NCI-H2227 (cell line): ENCODE measurements around the gene TRA2B.

Experiments used
- DNase-seq: peaks from one replicate; lab custom pipeline; 2025; ENCODE audit not compliant: unreplicated experiment; lab: John Stamatoyannopoulos, UW

The TRA2B gene

DNA sequence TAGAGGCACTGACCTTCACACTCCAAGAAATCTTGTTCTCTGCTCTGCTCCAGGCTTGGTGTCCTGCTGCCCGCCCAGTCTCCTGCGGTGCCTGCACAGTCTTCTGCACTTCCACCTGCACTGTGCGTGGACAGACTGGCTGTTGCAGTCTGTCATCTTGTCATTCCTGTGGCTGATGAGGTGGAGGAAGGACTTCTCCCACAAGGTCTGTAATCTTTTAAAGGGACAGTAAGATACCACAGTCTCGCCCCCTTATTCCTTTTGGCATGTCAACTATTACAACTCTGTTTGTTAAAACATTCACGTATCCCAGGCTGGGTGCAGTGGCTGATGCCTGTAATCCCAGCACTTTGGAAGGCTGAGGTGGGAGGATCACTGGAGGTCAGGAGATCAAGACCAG, 58.9 kb downstream of the TRA2B start:
- no peak for DNase-seq

DNA sequence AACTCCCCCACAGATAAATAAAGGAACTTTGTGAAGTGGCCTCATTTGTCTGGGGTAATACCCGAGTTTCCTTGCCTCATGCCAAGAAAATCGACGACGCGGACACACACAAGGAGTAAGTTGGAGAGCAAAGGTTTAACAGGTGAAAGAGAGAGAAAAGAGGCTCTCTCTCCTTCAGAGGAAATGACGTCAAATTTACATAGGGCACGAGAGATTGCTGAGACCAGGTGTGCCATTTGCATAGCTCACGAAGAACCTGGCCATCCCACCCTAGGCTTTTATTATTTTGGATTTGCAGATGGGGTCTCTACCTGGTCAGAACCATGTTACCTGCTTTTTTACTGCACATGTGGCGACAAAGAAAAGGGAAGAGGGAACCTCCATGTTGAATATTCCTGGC, 63.7 kb downstream of the TRA2B start:
- DNase-seq = no peak

GRCh38 chr3:185867650-185868049, 70.2 kb downstream of the TRA2B start:
- no peak for DNase-seq

- DNase-seq = no peak
Observed at GRCh38 chr3:185866995-185867394, 70.8 kb downstream of the TRA2B start.

DNA sequence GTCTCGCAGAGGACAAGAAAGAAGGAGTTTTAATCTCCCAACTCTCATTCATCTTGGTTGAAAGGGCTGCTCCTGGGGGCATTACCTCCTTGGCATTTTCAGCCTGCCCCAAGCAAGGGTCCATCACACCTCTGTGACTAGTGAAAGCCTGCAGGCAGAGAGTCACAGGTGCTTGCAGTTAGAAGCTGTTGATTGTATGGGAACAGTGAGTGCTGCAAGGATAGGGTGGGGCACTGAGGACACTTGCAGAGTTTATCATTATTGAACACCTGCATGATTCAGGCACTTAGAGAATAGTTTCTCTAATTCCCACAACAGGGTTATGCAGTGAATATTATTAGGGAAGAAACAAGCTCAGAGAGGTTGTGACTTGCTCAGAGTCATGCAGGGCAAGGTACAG, 71.3 kb downstream of the TRA2B start:
- no peak for DNase-seq
